HCT116 (cell line): Measurements from ENCODE around the gene CYBB. TPM values are rescaled to one million over a fixed set of nuclear protein-coding genes. Genes with fewer than 3 reads are reported as not detected.

Experiments
- ATAC-seq: fragments of 200-7000 bp; cut with Tn5 transposase; 2 replicates; pipeline ENCODE4 v1.9.1; 2020; ENCODE audit warnings: mild to moderate bottlenecking, moderate library complexity
- BruUV-seq: library from RNA; stranded (reverse); fragments of 400-500 nt; replicated peaks from 2 replicates; lab custom pipeline; 2021; lab: Mats Ljungman, UMichigan
- CTCF ChIA-PET: fragments of 300-600 bp; sonication (Branson Sonifier 250); formaldehyde crosslinking; loops from one replicate; lab custom pipeline; 2021; ENCODE audit warnings: antibody characterized with exemption; lab: Charles Lee
- POLR2A ChIA-PET: fragments of 300-600, 350-600 bp; sonication (Branson Sonifier 250); formaldehyde crosslinking; loops from one replicate; lab custom pipeline; 2021; ENCODE audit warnings: antibody characterized with exemption; lab: Charles Lee
- RAD21 ChIA-PET, 2 experiments: fragments of 300-600 bp; sonication (Branson Sonifier 250); formaldehyde crosslinking; loops; one replicate each; lab custom pipeline; 2023; ENCODE audit warnings: low total read pairs in 2 of 2; ENCODE audit not compliant: uncharacterized antibody in 2 of 2, unreplicated experiment in 2 of 2, low non-redundant PET in 1 of 2; lab: Charles Lee
- DNase-seq: peaks from one replicate; pipeline ENCODE4 v3.0.0-alpha.2; 2010; ENCODE audit warnings: low read depth, low spot score
- H2AFZ ChIP-seq: fragments of 200-600 bp; shearing (Covaris generic), sonication (generic); 2 replicates; pipeline ENCODE4 v1.6.1; 2017; ENCODE audit warnings: low read depth, mixed run types, mixed read lengths, antibody characterized with exemption, low read length; ENCODE audit not compliant: poor library complexity, severe bottlenecking
- H3K27ac ChIP-seq: 2 replicates; pipeline ENCODE4 v1.5.1; 2012; ENCODE audit warnings: low read depth, low read length
- H3K27me3 ChIP-seq: fragments of 200-600 bp; sonication (generic); 2 replicates; pipeline ENCODE4 v1.6.1; 2016; ENCODE audit warnings: mixed run types, low read length, mixed read lengths; ENCODE audit not compliant: insufficient read depth
- H3K36me3 ChIP-seq, 2 experiments: fragments of 200-500 bp in 1 of 2; fragments of 200-600 bp in 1 of 2; sonication (Bioruptor generic) in 1 of 2; sonication (generic) in 1 of 2; 2 replicates each; pipeline versions ENCODE4 v1.5.1 to v1.6.1; 2014 to 2016; ENCODE audit warnings: low read length in 2 of 2, inconsistent platforms in 1 of 2, mixed read lengths in 1 of 2, mixed run types in 1 of 2; ENCODE audit not compliant: insufficient read depth in 2 of 2, control insufficient read depth in 1 of 2
- H3K4me1 ChIP-seq, 2 experiments: fragments of 200-600 bp in 1 of 2; sonication (generic) in 1 of 2; 2 replicates each; pipeline versions ENCODE4 v1.5.1 to v1.6.1; 2012 to 2017; ENCODE audit warnings: low read length in 2 of 2, inconsistent platforms in 1 of 2, mild to moderate bottlenecking in 1 of 2, mixed read lengths in 1 of 2, mixed run types in 1 of 2, moderate library complexity in 1 of 2; ENCODE audit not compliant: insufficient read depth in 2 of 2, control insufficient read depth in 1 of 2
- H3K4me2 ChIP-seq: fragments of 200-600 bp; sonication (generic); 2 replicates; pipeline ENCODE4 v1.6.1; 2017; ENCODE audit warnings: mixed run types, low read length, mixed read lengths
- H3K4me3 ChIP-seq, 2 experiments: fragments of 200-600 bp in 1 of 2; sonication (generic) in 1 of 2; replicated peaks in 1 of 2; 2 replicates each; pipeline ENCODE4 v1.5.1; 2011 to 2016; ENCODE audit warnings: low read length in 2 of 2, control low read depth in 1 of 2, low read depth in 1 of 2, mild to moderate bottlenecking in 1 of 2, mixed read lengths in 1 of 2, mixed run types in 1 of 2
- H3K79me2 ChIP-seq: fragments of 200-600 bp; sonication (generic); 2 replicates; pipeline ENCODE4 v1.6.1; 2017; ENCODE audit warnings: mild to moderate bottlenecking, mixed run types, low read length, moderate library complexity, mixed read lengths; ENCODE audit not compliant: insufficient read depth
- H3K9ac ChIP-seq: fragments of 200-600 bp; sonication (generic); 2 replicates; pipeline ENCODE4 v1.6.1; 2016; ENCODE audit warnings: low read length, mixed read lengths
- H3K9me2 ChIP-seq: fragments of 200-600 bp; sonication (generic), shearing (Covaris generic); 2 replicates; pipeline ENCODE4 v1.6.1; 2017; ENCODE audit warnings: mixed run types, mild to moderate bottlenecking, moderate library complexity; ENCODE audit not compliant: insufficient read depth
- H3K9me3 ChIP-seq, 2 experiments: fragments of 200-500 bp in 1 of 2; fragments of 200-600 bp in 1 of 2; sonication (Bioruptor generic) in 1 of 2; sonication (generic) in 1 of 2; 2 replicates each; pipeline ENCODE4 v1.6.1; 2014 to 2017; ENCODE audit warnings: low read length in 2 of 2, mixed read lengths in 2 of 2, inconsistent platforms in 1 of 2, low read depth in 1 of 2, mild to moderate bottlenecking in 1 of 2, mixed run types in 1 of 2, moderate library complexity in 1 of 2; ENCODE audit not compliant: control insufficient read depth in 1 of 2, insufficient read depth in 1 of 2
- H4K20me1 ChIP-seq: fragments of 200-600 bp; sonication (generic), shearing (Covaris generic); 2 replicates; pipeline ENCODE4 v1.6.1; 2017; ENCODE audit warnings: mixed run types, mild to moderate bottlenecking, moderate library complexity; ENCODE audit not compliant: insufficient read depth
- ATF3 ChIP-seq: IDR thresholded peaks from 2 replicates; pipeline ENCODE4 v1.6.1; 2012
- CBX3 ChIP-seq: IDR thresholded peaks from 2 replicates; pipeline ENCODE4 v1.6.1; 2012; ENCODE audit warnings: low read depth
- EZH2 ChIP-seq: fragments of 200-600 bp; sonication (generic); IDR thresholded peaks from 2 replicates; pipeline ENCODE4 v1.6.1; 2017; ENCODE audit warnings: antibody characterized with exemption, mixed run types
- EZH2phosphoT487 ChIP-seq: fragments of 200-600 bp; IDR thresholded peaks from 2 replicates; pipeline ENCODE4 v1.6.1; 2018; ENCODE audit warnings: antibody characterized with exemption, borderline replicate concordance
- MAX ChIP-seq: IDR thresholded peaks from 2 replicates; pipeline ENCODE4 v1.6.1; 2012
- POLR2A ChIP-seq: IDR thresholded peaks from 2 replicates; pipeline ENCODE4 v1.7.0; 2011; ENCODE audit warnings: borderline replicate concordance; ENCODE audit not compliant: insufficient read depth, insufficient read length; ENCODE audit errors: extremely low read depth
- TCF7L2 ChIP-seq: IDR thresholded peaks from 2 replicates; pipeline ENCODE4 v1.7.0; 2011; ENCODE audit warnings: borderline replicate concordance, inconsistent platforms; ENCODE audit not compliant: insufficient read depth, insufficient read length; ENCODE audit errors: extremely low read depth
- YY1 ChIP-seq: IDR thresholded peaks from 2 replicates; pipeline ENCODE4 v1.6.1; 2011; ENCODE audit warnings: low read length, low read depth, moderate library complexity, mild to moderate bottlenecking; ENCODE audit not compliant: insufficient replicate concordance; ENCODE audit errors: extremely low read depth
- intact Hi-C: fragments of 100-400 bp; cut with micrococcal nuclease; formaldehyde crosslinking; loops from 2 replicates; pipeline ENCODE4 v1.10.0; 2022
- total RNA-seq: library from RNA; stranded (reverse); gene quantifications from one replicate; pipeline ENCODE4 v1.2.1, GENCODE V29; 2021; ENCODE audit not compliant: unreplicated experiment

Gene CYBB
- total RNA-seq, 1 experiment from 2014 or later, result 0.59 TPM

- no peak for DNase-seq
- no peak overlapping the region for H3K4me2 ChIP-seq
- CTCF ChIA-PET, result no interaction called here
Measured at GRCh38 chrX:37776283-37776986, 3.4 kb upstream of the CYBB start.

GRCh38 chrX:37776987-37777325, 2.9 kb upstream of the CYBB start:
- ChIA-PET POLR2A (no interaction called here), RAD21 (no interaction called here), CTCF (no interaction called here)
- intact Hi-C loops, result no loop called here
- H3K27me3 ChIP-seq, result no peaks in the 10 kb centered on the region
- H4K20me1 ChIP-seq, result no peaks in the 10 kb centered on the region
- H2AFZ ChIP-seq, result no peak overlapping the region
- no peak overlapping the region for H3K27ac ChIP-seq
- no peak overlapping the region for H3K9ac ChIP-seq
- no peaks in the 10 kb centered on the region for H3K4me1 ChIP-seq
- TF ChIP-seq POLR2A (no peak), CBX3 (no peak), EZH2phosphoT487 (no peak), MAX (no peak), ATF3 (no peak), YY1 (no peak)
- no peak for DNase-seq
- H3K4me3 ChIP-seq, result no peak overlapping the region
- H3K9me3 ChIP-seq, result no peaks in the 10 kb centered on the region
- no peaks in the 10 kb centered on the region for H3K79me2 ChIP-seq
- BruUV-seq, result no TSS peak
- no peak overlapping the region for H3K4me2 ChIP-seq
- ATAC-seq, result no peak
- no peaks in the 10 kb centered on the region for H3K36me3 ChIP-seq
- H3K9me2 ChIP-seq, result no peaks in the 10 kb centered on the region

More at GRCh38 chrX:37776283-37776986, 3.4 kb upstream of the CYBB start:
- no peaks in the 10 kb centered on the region for H3K27me3 ChIP-seq
- ChIA-PET POLR2A (no interaction called here), RAD21 (no interaction called here)
- H3K36me3 ChIP-seq, result no peaks in the 10 kb centered on the region
- H3K27ac ChIP-seq, result no peak overlapping the region
- H3K9me2 ChIP-seq, result no peaks in the 10 kb centered on the region
- intact Hi-C loops, result no loop called here
- TF ChIP-seq TCF7L2 (no peak), EZH2 (no peak), CBX3 (no peak)
- H3K4me3 ChIP-seq, result no peak overlapping the region
- H3K9ac ChIP-seq, result no peak overlapping the region
- no peaks in the 10 kb centered on the region for H3K9me3 ChIP-seq
- no peak for ATAC-seq
- no TSS peak for BruUV-seq
- H4K20me1 ChIP-seq, result no peaks in the 10 kb centered on the region
- no peaks in the 10 kb centered on the region for H3K79me2 ChIP-seq
- H3K4me1 ChIP-seq, result no peaks in the 10 kb centered on the region
- no peak overlapping the region for H2AFZ ChIP-seq
